NCI-H2081 treated with DMSO at 0.1 percent for 48 hours (cell line): ENCODE measurements around the gene CA9.

Experiments
- DNase-seq: peaks from one replicate; lab custom pipeline; 2025; lab: John Stamatoyannopoulos, UW

The CA9 gene

GRCh38 chr9:35691757-35692301 is 18.1 kb downstream of the CA9 start:
- no peak for DNase-seq

GRCh38 chr9:35695943-35696401 is 22.2 kb downstream of the CA9 start:
- no peak for DNase-seq

DNA sequence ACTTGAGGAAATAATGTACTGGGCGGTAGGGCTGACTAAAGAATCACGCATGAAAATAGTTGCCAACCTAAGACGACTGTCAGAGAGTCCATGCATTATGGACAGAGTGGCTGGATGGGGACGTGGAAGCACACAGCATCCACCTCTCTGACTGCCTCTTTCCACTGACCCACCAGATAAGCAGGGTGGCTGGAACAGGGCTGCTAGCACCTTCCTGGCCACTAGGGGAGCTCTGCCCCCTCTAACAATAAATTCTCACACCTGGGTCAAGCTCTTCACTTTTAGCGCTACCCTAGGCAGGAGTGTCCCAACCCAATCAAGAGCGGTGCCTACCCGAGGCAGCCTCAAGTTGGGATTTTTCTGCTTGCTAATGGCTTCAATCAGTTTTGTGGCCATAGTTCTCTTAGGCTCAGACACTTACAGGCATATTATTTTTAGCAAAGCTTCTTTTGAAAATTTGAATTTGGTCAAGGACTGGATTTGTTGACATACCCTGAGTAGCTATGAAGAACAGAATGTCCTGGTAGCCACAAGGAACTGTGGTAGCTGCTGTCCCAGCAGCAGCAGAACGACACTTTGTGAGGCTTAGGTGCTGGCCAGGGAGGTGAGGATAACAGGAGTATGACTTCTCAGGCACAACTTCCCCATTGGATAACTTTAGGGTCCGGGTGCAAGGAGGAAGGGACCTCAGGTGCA is 22.9 kb downstream of the CA9 start:
- no peak for DNase-seq

DNA sequence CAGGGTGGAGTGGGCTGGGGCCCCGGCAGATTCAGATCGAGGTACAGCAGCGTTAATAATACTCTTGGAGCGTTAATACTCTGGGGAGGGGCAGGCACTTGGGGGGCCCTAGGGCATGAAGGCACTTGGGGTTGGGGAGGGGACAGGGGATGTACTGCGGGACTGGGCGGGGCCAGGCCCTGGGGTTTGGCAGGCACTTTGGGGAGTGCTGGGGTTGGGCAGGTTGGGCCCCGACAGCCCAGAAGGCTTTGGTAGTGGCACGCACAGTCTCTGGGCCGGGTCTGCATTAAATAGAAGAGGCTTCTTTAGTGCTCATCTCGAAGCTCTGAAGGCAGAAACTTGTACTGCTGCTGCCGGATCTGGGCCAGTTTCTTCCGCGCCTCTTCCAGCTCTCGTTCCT is 23.8 kb downstream of the CA9 start:
- DNase-seq: no peak

DNA sequence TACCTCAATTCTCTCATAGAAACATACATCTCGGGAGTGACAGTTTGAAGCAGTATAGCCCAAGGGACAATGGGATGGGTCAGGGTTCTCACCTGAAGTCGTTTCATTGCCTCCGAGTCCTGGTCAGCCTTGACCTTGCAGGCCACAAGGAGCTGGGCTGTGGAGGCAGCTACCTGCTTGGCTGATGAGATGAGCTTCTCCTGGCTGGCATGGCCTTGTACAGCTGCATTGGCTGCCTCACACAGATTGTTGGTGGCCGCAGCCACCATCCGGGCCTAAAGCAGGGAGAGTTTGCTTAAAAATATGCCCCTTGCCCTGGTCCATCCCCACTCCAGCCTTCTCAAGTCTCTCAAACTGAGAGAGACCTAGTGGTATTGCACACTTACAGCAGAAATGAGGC is 24.5 kb downstream of the CA9 start:
- DNase-seq: no peak

GRCh38 chr9:35700031-35700430 is 26.3 kb downstream of the CA9 start:
- no peak for DNase-seq

GRCh38 chr9:35700942-35701341 is 27.2 kb downstream of the CA9 start:
- DNase-seq: no peak

DNA sequence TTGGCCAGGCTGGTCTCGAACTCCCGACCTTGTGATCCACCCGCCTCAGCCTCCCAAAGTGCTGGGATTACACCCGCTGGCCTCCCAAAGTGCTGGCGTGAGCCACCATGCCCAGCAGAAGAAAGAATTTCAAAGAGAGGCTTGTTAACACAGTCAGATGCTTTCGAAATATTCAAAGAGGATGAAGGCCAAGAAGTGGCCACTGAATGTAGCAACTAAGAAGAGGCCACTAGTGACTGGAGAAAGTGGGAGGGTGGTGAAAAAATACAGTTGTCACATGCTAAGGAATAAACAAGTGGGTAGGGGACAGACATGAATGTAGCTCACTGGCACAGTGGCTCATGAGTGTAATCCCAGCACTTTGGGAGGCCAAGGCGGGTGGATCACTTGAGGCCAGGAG is 29.0 kb downstream of the CA9 start:
- no peak for DNase-seq

DNA sequence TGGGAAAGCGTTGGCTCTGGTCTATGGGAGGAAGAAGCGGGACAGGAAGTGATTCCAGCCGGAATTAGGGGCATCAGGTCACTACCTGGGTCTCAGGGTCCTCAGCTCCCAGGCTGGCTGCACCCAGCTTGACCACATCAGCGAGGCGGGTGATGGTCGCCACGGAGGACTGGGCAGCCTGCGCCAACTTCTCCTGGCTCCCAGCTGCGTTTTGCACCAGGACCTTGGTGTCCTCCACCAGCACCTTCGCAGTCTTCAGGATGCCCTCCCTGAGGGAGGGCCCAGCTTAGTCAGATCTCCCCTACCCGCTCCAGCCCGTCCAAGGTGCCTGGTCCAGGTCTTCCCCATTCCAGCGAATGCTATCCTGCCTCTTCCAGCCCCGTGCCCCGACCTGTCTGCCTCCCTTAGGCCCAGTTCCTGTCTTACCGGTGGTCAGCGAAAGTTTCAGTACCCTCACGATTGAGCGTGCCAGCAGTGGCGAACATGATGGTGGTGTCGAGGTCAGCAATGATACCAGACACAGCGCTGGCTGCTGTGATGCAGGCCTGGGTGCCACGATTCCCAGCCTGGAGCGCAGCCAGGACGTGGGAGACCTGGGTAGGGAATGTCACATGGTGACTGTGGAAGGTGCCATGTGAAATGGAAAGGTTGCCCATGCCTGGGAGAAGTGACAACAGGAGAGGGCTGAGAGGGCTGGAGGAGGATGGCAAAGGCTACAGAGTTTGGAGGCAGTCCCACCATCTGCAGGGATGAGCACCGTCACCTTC is 30.4 kb downstream of the CA9 start:
- DNase-seq: no peak

DNA sequence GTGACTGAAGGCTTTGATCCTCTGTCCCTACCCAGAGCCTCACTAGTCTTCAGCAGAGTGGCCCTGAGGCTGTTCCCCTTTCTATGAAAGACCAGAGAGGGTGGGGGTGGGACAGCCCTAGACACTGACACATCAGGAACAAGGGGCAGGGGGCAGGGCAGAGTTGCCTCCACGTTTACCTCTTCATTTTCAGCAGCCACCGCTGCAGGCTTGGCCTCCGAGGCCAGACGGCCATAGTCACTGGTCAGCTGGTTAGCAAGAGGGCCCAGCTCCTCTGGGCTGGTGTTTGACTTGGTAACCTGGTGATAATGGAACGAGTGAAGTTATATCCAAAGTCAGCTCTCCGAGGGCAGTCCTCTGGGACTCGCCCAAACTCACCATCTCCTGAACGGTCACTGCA is 31.6 kb downstream of the CA9 start:
- DNase-seq: no peak

DNA sequence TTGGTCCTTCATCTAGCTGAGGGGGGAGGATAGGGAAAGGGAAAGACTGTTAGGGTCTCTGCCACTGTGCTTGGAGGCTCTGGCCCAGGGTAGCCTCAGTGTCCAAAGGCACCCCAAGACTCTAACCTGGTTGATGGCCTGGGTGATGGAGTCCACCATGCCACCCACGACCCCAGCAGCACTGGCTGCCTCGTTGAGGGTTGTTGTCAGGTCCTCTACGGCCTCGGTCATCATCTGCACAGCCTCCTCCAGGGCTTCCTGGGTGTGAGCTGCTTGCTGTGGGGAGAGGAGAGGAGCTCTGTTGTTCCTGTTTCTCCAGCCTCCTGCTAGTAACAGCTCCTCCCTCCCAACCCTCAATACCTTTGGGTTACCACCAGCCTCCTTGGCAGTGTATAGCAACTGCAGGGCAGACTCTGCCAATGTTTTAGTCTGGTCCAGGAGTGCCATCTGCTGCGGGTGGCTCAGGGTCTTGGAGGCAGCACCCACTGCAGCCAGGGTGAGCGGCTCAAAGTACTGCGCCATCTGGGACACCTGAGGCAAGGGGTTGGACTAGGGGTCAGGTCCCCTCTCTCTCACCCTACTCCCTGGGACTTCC is 32.2 kb downstream of the CA9 start:
- DNase-seq: no peak

- DNase-seq: no peak
Measured at GRCh38 chr9:35706951-35707350, 33.2 kb downstream of the CA9 start.

DNA sequence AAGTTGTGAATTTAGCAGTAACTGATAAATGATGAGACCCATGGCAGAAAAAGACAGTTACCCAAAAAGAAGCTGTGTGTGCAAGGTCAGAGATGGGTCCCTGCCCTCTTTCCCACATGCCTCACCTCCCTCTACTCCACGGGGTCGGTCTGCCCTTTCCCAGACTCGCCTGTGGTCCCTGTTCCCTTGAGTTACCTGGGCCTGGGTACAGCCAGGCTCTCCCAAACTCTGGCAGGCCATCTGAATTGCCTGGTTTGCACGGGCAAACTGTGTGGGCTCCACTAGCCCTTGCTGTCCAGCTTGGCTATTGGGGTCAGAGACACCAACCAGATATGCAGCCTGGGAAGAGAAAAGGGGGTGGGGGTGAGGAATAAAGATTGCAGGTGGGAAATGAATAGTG is 34.4 kb downstream of the CA9 start:
- DNase-seq: no peak

GRCh38 chr9:35710818-35711500 is 37.2 kb downstream of the CA9 start:
- DNase-seq: no peak

- DNase-seq: no peak
Measured at GRCh38 chr9:35711501-35712428, 38.0 kb downstream of the CA9 start.

DNA sequence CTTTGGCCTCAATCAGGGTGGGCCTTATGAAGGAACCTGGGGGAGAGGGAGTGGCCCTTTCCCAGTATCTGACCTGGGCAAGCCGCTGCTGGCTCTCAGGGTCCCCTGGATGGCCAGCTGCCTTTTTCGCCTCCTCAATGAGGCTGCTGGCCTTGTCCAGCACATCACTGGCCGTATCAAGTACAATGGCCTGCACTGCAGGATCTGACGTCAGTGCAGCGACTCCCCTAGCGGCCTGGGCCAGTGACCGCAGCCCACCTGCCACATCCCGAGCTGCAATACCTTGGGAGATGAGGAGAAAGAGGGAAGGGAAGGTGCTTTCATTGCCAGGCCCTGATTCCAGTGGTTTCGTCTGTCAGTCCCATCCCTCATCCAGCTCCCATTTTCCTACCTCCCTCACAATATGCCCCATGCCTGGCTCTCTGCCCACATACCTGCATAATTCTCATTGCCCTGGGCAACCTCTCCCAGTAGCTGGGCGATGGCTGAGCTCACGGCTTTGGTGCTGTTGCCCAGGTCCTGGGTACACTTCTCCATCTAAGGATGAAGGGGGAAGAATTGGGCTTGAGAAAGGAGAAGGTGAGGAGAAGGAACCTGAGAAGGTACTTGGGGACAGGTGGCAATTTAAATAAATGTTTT is 39.2 kb downstream of the CA9 start:
- DNase-seq: no peak

DNA sequence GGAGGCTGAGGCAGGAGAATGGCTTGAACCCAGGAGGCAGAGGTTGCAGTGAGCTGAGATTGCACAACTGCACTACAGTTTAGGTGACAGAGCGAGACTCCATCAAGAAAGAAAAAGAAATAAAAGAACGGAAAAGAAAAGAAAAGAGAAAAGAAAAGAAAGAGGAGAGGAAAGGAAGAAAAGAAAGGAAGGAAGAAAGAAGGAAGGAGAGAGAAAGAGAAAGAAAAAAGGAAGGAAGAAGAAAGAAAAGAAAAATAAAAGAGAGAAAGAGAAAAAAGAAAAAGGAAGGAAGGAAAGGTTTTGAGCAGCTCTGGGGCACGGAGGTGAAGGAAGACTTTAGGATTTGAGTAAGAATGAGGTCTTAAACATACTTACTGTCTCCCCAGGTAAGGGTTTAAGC is 39.9 kb downstream of the CA9 start:
- DNase-seq: no peak

DNA sequence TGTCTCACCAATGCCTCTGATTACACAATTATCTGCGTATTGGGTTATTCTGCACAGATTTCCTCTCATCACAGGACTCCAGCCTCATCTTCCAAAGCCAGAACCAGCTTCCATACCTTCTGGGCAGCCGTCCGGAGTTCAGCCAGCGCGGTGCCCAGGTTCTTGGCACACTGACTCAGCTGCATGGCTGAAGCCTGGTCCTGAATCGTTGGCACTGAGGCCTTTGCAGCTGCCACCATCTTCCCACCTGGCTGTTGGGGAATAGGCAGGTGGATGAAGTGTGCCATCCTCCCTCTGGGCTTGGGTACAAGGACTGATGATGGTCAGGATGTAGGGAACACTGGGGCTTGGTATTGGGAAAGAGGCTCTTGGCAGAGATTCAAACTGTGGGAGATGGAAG is 40.4 kb downstream of the CA9 start:
- DNase-seq: no peak

GRCh38 chr9:35714579-35715252 is 41.0 kb downstream of the CA9 start:
- DNase-seq: no peak

DNA sequence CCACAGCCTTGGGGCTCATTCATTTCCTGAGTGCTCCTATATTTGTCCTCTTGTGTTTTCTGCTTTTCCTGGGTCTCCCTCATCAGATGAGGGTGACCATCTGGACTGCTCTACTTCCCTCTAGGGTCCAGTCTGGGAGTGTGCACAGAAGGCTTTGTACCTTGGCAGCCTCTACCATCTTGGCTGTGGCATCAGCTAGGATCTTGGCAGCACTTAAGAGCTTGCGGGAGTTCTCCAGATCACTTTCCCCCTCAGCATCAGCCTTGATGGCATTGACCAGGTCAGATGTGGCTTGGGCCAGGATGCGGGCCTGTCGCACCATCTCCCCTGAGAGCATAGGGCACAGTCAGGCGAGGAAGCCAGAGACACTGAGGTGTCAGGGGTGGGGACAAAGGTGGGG is 42.5 kb downstream of the CA9 start:
- no peak for DNase-seq
